GM15510 (cell line): Measurements from ENCODE around the gene CHST1.

Experiments used
- POLR2A ChIP-seq: IDR thresholded peaks from 3 replicates; pipeline ENCODE4 v1.6.1; 2011; ENCODE audit warnings: borderline replicate concordance; ENCODE audit not compliant: insufficient read length; ENCODE audit errors: extremely low read depth

Gene CHST1

DNA sequence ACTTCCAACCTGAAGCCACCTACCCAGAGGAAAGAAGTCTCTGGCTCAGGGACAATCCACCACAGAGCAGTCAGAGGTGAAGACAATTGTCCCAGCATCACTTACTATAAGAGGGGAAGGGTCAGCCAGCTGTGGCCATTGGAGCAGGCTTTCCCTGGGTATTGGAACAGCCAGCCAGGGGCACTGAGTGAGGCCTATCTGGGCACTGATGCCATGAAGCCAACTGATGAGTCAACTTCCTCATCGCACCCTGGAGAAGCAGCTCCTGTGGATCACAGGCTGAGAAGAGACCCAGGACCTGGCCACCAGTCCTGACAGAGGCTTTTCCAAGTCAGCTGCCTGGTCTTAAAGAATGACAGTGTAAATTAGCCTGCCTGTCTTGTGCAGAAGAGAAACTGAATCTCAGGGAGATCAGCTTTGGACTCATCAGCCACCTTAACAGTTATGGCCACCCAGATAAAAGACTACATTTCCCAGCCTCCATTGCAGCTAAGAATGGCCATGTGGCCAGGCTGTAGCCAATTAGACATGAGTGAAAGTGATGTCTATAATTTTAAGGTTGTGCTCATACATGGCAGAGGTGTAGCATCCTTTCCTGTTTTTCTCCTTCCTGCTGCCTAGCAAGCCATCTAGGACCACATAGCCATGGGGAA, 19.0 kb downstream of the CHST1 start:
- no peak for TF ChIP-seq POLR2A

DNA sequence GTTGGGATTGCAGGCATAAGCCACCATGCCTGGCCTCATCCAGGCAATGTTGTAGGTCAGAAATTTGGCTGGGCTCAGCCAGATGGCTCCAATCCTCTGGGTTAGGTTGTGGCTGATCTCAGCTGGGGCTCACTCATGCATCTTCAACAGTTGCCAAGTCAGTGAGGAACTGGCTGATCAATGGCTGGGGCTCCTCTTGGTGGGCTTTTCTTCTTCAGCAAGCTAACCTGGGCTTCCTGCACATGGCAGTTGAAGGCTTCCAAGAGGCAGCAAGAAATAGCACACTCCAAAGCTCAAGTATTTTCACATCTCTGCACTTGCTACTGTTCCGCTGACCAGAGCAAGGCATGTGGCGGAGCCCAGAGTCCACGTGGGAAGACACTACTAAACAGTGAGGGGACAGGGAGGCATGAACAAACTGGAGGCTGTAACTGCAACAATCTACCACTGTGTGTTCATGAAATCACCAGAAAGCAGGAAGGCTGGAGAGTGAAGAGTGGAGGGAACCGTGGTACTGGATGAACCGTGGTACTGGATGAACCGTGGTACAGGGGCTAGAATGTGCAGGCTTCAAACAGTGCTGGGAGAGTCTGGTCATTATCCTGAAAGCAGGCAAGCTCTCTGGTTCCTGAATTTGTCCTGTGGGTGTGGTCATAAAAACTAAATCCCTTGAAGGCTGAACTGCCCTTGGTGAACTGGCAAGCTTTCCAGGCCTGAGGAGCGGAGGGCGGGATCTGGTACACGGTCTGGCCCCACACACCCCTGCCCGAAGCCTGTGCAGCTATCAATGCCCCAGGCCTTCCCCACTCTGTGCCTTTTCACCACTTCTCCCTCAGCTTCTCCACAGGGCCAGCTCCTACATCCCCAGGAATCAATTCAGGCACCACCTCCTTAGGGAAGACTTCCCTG, 20.2 kb downstream of the CHST1 start:
- TF ChIP-seq POLR2A: no peak

DNA sequence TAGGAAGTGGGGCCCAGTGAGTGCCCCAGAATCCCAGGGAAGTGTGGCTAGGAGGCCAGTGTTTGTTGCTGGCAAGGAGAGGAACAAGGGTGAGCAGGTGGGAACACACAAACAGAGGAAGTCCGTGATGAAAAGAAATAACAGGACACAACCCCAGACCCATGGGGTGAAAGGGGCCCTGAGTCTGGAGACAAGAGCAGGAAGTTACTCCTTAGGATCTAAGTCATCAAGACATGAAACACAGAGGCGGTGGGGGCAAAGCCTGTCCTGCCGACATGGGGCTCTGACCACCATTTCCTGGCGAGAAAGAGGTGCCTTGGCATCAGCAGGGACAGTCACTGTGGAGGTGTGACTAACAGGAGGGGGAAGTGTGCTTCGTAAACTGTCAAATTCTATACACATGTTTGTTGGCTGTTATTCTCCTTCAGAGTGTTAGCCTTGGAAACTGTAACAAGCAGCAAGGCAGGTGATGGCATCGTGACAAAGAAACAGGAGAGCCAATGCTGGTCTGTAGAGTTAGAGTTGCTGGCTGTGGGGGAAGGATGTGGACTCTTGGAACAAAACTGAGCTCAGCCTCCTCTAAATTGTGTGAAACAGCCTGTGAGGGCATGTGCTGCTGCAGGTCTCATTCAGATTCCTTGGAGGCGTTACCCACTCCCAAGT, 21.7 kb downstream of the CHST1 start:
- no peak for TF ChIP-seq POLR2A

DNA sequence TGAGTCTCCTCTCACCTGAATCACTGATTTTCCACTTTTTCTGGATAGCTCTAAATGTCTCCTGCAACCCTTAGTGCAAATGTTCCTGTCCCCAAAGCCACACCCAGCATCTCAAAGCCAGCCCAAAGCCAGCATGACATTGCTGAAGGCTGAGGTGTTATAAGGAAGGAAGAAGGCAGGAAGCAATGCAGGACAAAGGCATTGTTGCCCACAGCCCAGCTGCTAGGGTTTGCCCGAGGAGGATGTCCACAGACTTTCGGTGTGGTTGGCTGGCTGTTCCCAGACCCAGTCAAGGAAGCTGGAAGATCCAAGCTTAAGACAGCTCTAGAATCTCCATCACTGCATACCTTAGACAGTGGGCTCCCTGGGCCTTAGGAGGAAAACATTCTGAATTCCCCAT, 23.5 kb downstream of the CHST1 start:
- no peak for TF ChIP-seq POLR2A

- no peak for TF ChIP-seq POLR2A
These were observed 27.4 kb downstream of the CHST1 start for GRCh38 chr11:45638051-45638450.

DNA sequence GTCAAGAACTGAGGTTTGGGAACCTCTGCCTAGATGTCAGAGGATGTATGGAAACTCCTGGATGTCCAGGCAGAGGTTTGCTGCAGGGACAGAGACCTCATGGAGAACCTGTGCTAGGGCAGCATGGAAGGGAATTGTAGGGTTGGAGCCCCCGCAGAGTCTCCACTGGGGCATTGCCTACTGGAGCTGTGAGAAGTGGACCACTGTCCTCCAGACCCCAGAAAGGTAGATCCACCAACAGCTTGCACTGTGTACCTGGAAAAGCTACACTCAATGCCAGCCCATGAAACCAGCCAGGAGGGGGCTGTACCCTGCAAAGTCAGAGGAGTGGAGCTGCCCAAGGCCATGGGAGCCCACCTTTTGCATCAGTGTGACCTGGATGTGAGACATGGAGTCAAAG, 29.5 kb downstream of the CHST1 start:
- no peak for TF ChIP-seq POLR2A

DNA sequence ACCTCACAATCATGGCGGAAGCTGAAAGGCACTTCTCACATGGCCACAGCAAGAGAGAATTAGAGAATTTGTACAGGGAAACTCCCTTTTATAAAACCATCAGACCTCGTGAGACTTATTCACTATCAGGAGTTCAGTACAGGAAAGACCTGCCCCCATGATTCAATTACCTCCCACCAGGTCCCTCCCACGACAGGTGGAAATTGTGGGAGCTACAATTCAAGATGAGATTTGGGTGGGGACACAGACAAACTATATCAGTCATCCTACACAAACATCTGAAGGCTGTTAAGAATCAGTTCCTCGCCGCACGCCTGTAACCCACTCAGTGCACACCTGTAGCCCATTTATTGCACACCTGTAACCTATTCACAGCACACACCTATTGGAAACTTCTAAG, 39.8 kb downstream of the CHST1 start:
- no peak for TF ChIP-seq POLR2A

DNA sequence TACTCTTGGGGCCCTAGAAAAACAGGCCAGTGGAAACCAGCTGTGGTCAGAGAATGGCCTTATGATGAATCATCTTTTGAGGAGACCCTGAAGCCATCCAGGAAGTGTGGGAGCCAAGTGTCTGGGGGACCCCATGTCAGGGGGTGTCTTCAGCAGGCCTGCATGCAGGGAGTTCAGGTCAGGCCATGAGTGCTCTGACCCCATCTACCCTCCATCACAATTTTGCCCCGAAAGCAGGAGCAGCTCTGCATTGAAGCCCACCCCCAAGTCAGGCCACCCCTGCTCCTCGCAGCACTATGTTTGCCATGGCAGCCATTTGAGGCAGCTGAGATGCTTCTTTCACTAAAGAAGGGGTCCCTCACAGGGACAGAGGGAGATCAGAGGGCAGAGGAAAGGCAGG, 41.3 kb downstream of the CHST1 start:
- no peak for TF ChIP-seq POLR2A

DNA sequence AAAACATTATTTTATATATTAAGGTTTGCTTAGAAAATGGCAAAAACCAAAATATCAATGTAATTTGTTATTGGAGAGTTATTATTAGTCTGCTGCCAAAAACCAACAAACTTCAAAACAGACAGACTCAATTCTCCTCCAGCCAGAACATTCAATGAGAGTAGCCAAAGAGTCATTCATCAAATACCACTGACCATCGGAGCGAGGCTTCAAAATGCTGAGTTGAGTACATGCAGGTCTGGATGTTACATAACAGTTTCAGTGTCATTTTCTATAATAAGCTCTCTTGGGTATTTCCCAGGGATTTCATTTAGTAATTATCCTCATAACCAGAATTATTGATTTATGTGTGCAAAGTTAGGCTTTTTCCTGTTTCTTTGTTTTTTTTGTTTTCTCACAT, 42.6 kb downstream of the CHST1 start:
- no peak for TF ChIP-seq POLR2A

DNA sequence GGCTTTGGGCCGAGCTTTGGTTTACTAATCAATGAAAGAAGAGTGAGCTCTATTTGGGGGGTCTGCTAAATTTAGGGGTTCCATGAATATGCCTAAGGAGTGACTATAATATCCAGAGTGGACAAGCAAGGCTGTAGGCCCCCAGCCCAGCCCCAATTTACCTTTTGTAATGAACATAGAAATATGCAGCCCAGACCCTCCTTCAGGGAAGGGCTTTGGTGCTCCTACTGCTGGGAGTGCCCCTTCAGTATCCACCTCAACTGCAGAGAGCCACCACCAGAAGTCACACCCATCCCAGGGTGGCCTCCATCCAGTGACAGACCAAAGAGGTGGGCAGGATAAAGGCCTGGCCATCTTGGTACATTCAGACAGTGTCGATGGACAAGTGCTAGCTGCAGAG, 43.1 kb downstream of the CHST1 start:
- no peak for TF ChIP-seq POLR2A

DNA sequence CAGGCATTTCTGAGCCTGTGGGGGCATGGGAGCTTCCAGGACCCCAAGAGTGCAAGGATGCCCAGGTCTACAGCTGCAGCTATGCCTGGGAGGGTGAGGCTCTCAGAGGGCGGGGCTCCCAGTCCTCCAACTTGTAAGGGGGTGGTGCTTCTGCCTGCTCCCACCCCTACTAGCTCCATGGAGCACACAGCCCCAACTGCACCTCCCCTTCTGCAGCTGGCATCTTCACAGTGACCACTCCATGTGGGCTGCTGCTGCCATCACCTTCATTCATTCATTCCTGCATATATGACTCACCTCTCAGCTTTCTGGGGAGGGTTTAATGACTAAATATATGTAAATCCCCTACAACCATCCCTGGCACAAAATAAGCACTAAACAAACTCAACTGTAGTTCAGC, 43.8 kb downstream of the CHST1 start:
- TF ChIP-seq POLR2A: no peak

- TF ChIP-seq POLR2A: no peak
These were observed 45.2 kb downstream of the CHST1 start for GRCh38 chr11:45620243-45620642.

GRCh38 chr11:45618897-45619296, 46.5 kb downstream of the CHST1 start:
- no peak for TF ChIP-seq POLR2A

DNA sequence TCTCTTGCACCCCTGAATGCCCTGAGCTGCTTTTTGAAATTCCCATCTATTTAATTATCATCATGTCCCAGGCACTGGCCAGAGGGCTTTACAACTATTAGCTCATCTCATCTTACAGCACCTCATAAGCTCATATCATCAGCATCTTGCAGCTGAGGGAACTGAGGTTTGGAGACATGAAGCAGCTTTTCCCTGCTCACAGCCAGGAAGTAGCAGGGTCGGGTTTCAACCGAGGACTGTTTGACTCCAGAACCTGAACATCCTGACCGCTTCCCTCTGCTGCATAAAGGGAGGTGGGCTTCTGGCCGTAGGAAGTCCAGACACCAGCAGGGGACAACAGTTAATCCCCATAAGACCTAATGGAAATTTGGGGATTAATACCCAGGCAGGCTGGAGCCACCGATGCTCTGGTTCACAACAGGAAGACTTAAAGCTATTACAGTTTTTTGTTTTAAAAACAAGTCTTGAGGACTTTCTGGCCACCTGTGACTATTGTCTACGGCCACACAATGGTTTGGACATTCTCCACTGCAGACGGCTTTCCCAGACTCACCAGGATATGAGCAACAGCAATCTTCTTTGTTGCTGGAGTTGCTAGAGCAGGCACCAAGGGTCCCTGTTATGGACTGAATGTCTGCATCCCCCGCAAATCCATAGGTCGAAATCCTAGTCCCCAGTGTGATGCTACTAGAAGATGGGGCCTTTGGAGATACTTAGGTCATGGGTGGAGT, 47.4 kb downstream of the CHST1 start:
- no peak for TF ChIP-seq POLR2A
